IMR-90 (cell line): ENCODE results near the gene MRPL44. TPM values are rescaled to one million over a fixed set of nuclear protein-coding genes. Genes with fewer than 3 reads are reported as not detected.
A peak's percentile ranks its signal among the peaks of the same experiment; 100 is the strongest.

Source experiments
- ATAC-seq: fragments of 200-7000 bp; cut with Tn5 transposase; 2 replicates; pipeline ENCODE4 v1.9.1; 2020; ENCODE audit warnings: low read depth, mild to moderate bottlenecking, moderate library complexity
- BruUV-seq: library from RNA; stranded (reverse); fragments of 400-500 nt; replicated peaks from 2 replicates; lab custom pipeline; 2021; lab: Mats Ljungman, UMichigan
- CTCF ChIA-PET: fragments of 300-600 bp; formaldehyde crosslinking; extraction: SDS; loops from one replicate; lab custom pipeline; 2021; ENCODE audit warnings: antibody characterized with exemption; lab: Yijun Ruan, JAX
- POLR2A ChIA-PET: fragments of 300-600 bp; sonication (Branson Sonifier 250); formaldehyde crosslinking; loops from one replicate; lab custom pipeline; 2022; ENCODE audit warnings: antibody characterized with exemption; ENCODE audit not compliant: unreplicated experiment; lab: Charles Lee
- DNase-seq: peaks from one replicate; pipeline ENCODE4 v3.0.0; 2013
- H2AFZ ChIP-seq: replicated peaks from 2 replicates; pipeline ENCODE3; 2013; ENCODE audit warnings: low read length, mild to moderate bottlenecking; ENCODE audit not compliant: poor library complexity
- H2AK5ac ChIP-seq: 2 replicates; pipeline ENCODE4 v1.6.1; 2013; ENCODE audit warnings: low read depth, low read length, inconsistent platforms
- H2AK9ac ChIP-seq: replicated peaks from 2 replicates; pipeline ENCODE3; 2013; ENCODE audit warnings: mild to moderate bottlenecking, low read depth, low read length, moderate library complexity; ENCODE audit not compliant: poor library complexity
- H2BK120ac ChIP-seq: 2 replicates; pipeline ENCODE4 v1.6.1; 2013; ENCODE audit warnings: low read depth, low read length, inconsistent platforms
- H2BK15ac ChIP-seq: 3 replicates; pipeline ENCODE4 v1.6.1; 2013; ENCODE audit warnings: low read depth, low read length, inconsistent platforms
- H2BK20ac ChIP-seq: 2 replicates; pipeline ENCODE4 v1.6.1; 2013; ENCODE audit warnings: low read depth, mild to moderate bottlenecking, inconsistent platforms, low read length, moderate library complexity
- H2BK5ac ChIP-seq: 2 replicates; pipeline ENCODE4 v1.6.1; 2013; ENCODE audit warnings: mild to moderate bottlenecking, low read depth, low read length, inconsistent platforms; ENCODE audit not compliant: poor library complexity, severe bottlenecking
- H3K14ac ChIP-seq: replicated peaks from 2 replicates; pipeline ENCODE4 v1.6.1; 2013; ENCODE audit warnings: low read depth, low read length, inconsistent platforms
- H3K18ac ChIP-seq: 2 replicates; pipeline ENCODE4 v1.6.1; 2013; ENCODE audit warnings: low read depth, low read length, control low read depth
- H3K23ac ChIP-seq: 2 replicates; pipeline ENCODE4 v1.6.1; 2013; ENCODE audit warnings: low read depth, low read length, inconsistent platforms
- H3K27ac ChIP-seq: 2 replicates; pipeline ENCODE4 v1.5.1; 2013; ENCODE audit warnings: mild to moderate bottlenecking, control low read depth, low read length; ENCODE audit not compliant: insufficient read depth
- H3K27me3 ChIP-seq: 2 replicates; pipeline ENCODE4 v1.6.1; 2013; ENCODE audit warnings: low read length; ENCODE audit not compliant: control insufficient read depth, insufficient read depth
- H3K36me3 ChIP-seq: 2 replicates; pipeline ENCODE4 v1.6.1; 2013; ENCODE audit warnings: low read length, mixed read lengths; ENCODE audit not compliant: control insufficient read depth, insufficient read depth
- H3K4ac ChIP-seq: 2 replicates; pipeline ENCODE4 v1.6.1; 2013; ENCODE audit warnings: low read depth, low read length, inconsistent platforms
- H3K4me1 ChIP-seq: 2 replicates; pipeline ENCODE4 v1.6.1; 2013; ENCODE audit warnings: low read length, mixed read lengths; ENCODE audit not compliant: control insufficient read depth, insufficient read depth
- H3K4me2 ChIP-seq: 2 replicates; pipeline ENCODE4 v1.6.1; 2013; ENCODE audit warnings: low read depth, mild to moderate bottlenecking, control low read depth, low read length, moderate library complexity
- H3K4me3 ChIP-seq: 2 replicates; pipeline ENCODE4 v1.5.1; 2013; ENCODE audit warnings: low read depth, mild to moderate bottlenecking, control low read depth, low read length, moderate library complexity; ENCODE audit not compliant: insufficient read depth
- H3K56ac ChIP-seq: 2 replicates; pipeline ENCODE4 v1.6.1; 2013; ENCODE audit warnings: low read length, inconsistent platforms; ENCODE audit not compliant: insufficient read depth; ENCODE audit errors: extremely low read depth
- H3K79me1 ChIP-seq, 2 experiments: 2 replicates each; pipeline ENCODE4 v1.6.1; 2013; ENCODE audit warnings: low read length in 2 of 2, inconsistent platforms in 1 of 2, low read depth in 1 of 2
- H3K9ac ChIP-seq: 2 replicates; pipeline ENCODE4 v1.6.1; 2013; ENCODE audit warnings: low read depth, low read length, control low read depth
- H3K9me1 ChIP-seq: 2 replicates; pipeline ENCODE4 v1.6.1; 2013; ENCODE audit warnings: low read length, inconsistent platforms; ENCODE audit not compliant: insufficient read depth
- H3K9me3 ChIP-seq: 2 replicates; pipeline ENCODE4 v1.6.1; 2013; ENCODE audit warnings: low read length; ENCODE audit not compliant: control insufficient read depth, insufficient read depth
- H4K20me1 ChIP-seq: 2 replicates; pipeline ENCODE4 v1.6.1; 2013; ENCODE audit warnings: low read length, inconsistent platforms; ENCODE audit not compliant: insufficient read depth
- H4K5ac ChIP-seq: 2 replicates; pipeline ENCODE4 v1.6.1; 2013; ENCODE audit warnings: mild to moderate bottlenecking, low read depth, low read length, control low read depth
- H4K8ac ChIP-seq, 2 experiments: 2 replicates each; pipeline ENCODE4 v1.6.1; 2013; ENCODE audit warnings: low read depth in 2 of 2, low read length in 2 of 2, control low read depth in 1 of 2, inconsistent platforms in 1 of 2
- H4K91ac ChIP-seq: 2 replicates; pipeline ENCODE4 v1.6.1; 2013; ENCODE audit warnings: low read depth, low read length, inconsistent platforms; ENCODE audit not compliant: insufficient read depth
- BHLHE40 ChIP-seq: fragments of 150-350 bp; IDR thresholded peaks from 2 replicates; pipeline ENCODE4 v1.6.1; 2016; ENCODE audit warnings: mild to moderate bottlenecking, low read depth, low read length
- MXI1 ChIP-seq: IDR thresholded peaks from 2 replicates; pipeline ENCODE4 v1.6.1; 2012; ENCODE audit warnings: low read depth, mild to moderate bottlenecking, low read length, moderate library complexity, borderline replicate concordance
- RFX5 ChIP-seq: IDR thresholded peaks from 2 replicates; pipeline ENCODE4 v1.8.0; 2012; ENCODE audit warnings: low read depth, mild to moderate bottlenecking, low read length, moderate library complexity
- WGBS, 2 experiments: methylation state at CpG; one replicate each; pipeline versions ENCODE4 v1.1.5 to v1.1.7; 2013; ENCODE audit warnings: missing lambda C conversion rate in 2 of 2; ENCODE audit not compliant: insufficient read length in 1 of 2; ENCODE audit errors: extremely low coverage in 2 of 2; 5-methylcytosine and 5-hydroxymethylcytosine counted together
- dilution Hi-C: fragments of 300-500 bp; cut with HindIII; formaldehyde crosslinking; loops from one replicate; pipeline ENCODE4 v1.14.3; 2018; ENCODE audit warnings: low sequenced_read_pairs; ENCODE audit not compliant: unreplicated experiment
- in situ Hi-C: fragments of 300-500 bp; cut with MboI; formaldehyde crosslinking; loops from 3 replicates; pipeline ENCODE4 v1.14.3; 2019; ENCODE audit warnings: low sequenced_read_pairs, inconsistent platforms, mixed read lengths
- intact Hi-C: fragments of 100-400 bp; cut with micrococcal nuclease; formaldehyde crosslinking; loops from 2 replicates; pipeline ENCODE4 v1.10.0; 2022
- polyA plus RNA-seq, 3 experiments: library from polyadenylated mRNA; depleted of rRNA; stranded (reverse); fragments of >200 nt; gene quantifications; 2 replicates each; pipeline ENCODE4 v1.2.3, GENCODE V29; 2012; ENCODE audit warnings: low replicate concordance in 1 of 3
- total RNA-seq: library from RNA; depleted of rRNA; stranded (reverse); fragments of >200 nt; gene quantifications from 2 replicates; pipeline ENCODE4 v1.2.3, GENCODE V29; 2012
- TF ChIP-seq, protein P1 (sequence below): fragments of 150-350 bp; IDR thresholded peaks from 2 replicates; pipeline ENCODE4 v1.6.1; 2017; ENCODE audit warnings: mild to moderate bottlenecking, antibody characterized with exemption, low read length, low read depth

MRPL44 gene
- total and polyA plus RNA-seq, 2 of the 4 experiments (the other 2 are of a cell fraction) = 18.6 to 20.1 TPM

DNA sequence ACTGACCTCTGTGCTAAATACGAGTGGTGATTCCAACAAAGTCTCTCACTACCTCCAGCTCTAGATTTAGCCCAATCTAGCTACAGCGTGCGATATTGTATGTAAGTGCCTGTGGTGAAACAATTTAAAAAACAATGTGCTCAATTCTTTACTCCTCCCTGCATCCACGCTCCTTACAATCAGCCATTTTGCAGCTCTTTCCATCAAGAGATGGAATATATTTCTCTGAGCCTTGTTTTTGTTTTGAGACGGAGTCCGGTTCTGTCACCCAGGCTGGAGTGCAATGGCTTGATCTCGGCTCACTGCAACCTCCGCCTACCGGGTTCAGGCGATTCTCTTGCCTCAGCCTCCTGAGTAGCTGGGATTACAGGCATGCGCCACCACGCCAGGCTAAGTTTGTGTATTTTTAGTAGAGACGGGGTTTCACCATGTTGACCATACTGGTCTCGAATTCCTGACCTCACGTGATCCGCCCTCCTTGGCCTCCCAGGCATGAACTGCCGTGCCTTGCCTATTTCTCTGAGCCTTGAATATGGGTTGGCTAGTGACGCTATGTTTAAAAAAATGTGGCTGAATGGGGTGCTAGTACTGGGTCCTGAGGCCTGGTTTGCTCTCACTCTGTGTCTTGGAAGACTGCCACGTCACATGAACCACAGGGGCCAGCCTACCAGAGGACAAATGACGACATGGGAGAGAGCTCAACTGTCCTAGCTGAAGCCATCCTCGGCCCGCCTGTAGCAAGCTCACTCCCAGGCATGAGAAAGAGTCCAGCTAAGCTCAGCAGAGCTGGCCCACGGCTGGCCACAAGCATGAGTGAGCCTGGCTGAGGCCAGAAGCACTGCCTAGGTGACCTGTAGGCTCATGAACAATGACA, 26.9 kb upstream of the MRPL44 start:
- Histone ChIP-seq H3K4me3 (no peak overlapping the region), H4K91ac (peak overlapping the region; percentile 41; the same call in 1 of the 2 replicates), H4K5ac (peak overlapping the region; percentile 7; the same call in 1 of the 2 replicates), H3K36me3 (no peaks in the 10 kb centered on the region), H3K27me3 (no peaks in the 10 kb centered on the region), H3K14ac (peak overlapping the region; percentile 20; the same call in 1 of the 2 replicates), H4K20me1 (peaks cover 48% of the 10 kb centered on the region), H3K9ac (no peak overlapping the region; the same call in 1 of the 2 replicates), H3K56ac (peak overlapping the region; percentile 65), H2AK9ac (no peak overlapping the region), H3K9me3 (no peaks in the 10 kb centered on the region; the same call in none of the 2 replicates), H2AFZ (peak overlapping the region; percentile 60), H3K18ac (peak overlapping the region; percentile 1; the same call in 1 of the 2 replicates), H3K23ac (peak overlapping the region; percentile 36; the same call in 1 of the 2 replicates), H2BK20ac (no peak overlapping the region), H2BK120ac (no peak overlapping the region), H2AK5ac (peak overlapping the region; percentile 3), H3K4me1 (peaks cover 14% of the 10 kb centered on the region), H4K8ac (peak overlapping the region in 1 of 2 experiments; percentile 44; a peak in 2 of 4 replicates), H3K27ac (peak overlapping the region; percentile 36; the same call in 1 of the 2 replicates), H3K9me1 (peaks cover 13% of the 10 kb centered on the region), H3K4ac (peak overlapping the region; percentile 19), H3K4me2 (peak overlapping the region; percentile 47), H3K79me1 (peaks cover 18 to 78% of the 10 kb centered on the region in 2 experiments; a peak in 3 of 4 replicates), H2BK5ac (peak overlapping the region; percentile 17), H2BK15ac (no peak overlapping the region)
- in situ Hi-C loops (no loop called here), intact Hi-C loops (no loop called here), dilution Hi-C loops (no loop called here)
- POLR2A ChIA-PET = no interaction called here
- ATAC-seq (peak; percentile 67), DNase-seq (peak; percentile 76)
- CTCF ChIA-PET = interaction anchor here (0.6 to 0.7 kb wide), 2 partner anchors 29 to 422 kb away, joined by 3 to 4 read pairs; no protein-coding TSS in a partner anchor
- BruUV-seq = no TSS peak
- 57% methylated on average over 10 of the region's 23 CpGs; no CpG with 5 or more reads in 1 of the 2 experiments for WGBS, 2 experiments
- TF ChIP-seq RFX5 = no peak
- 0 out of 2 replicates have a peak, but pooled peaks have one; percentile 19 for TF ChIP-seq MXI1
- TF ChIP-seq BHLHE40 = peak; percentile 61
- TF ChIP-seq, protein P1, sequence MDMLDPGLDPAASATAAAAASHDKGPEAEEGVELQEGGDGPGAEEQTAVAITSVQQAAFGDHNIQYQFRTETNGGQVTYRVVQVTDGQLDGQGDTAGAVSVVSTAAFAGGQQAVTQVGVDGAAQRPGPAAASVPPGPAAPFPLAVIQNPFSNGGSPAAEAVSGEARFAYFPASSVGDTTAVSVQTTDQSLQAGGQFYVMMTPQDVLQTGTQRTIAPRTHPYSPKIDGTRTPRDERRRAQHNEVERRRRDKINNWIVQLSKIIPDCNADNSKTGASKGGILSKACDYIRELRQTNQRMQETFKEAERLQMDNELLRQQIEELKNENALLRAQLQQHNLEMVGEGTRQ = peak; percentile 42; the same call in 1 of the 2 replicates
